GM18907 (cell line): Measurements from ENCODE around the gene TUB.

Source experiments
- ATAC-seq: cut with Tn5 transposase; IDR thresholded peaks from one replicate; pipeline ENCODE4 v1.9.1; 2021; ENCODE audit warnings: mild to moderate bottlenecking, moderate library complexity; ENCODE audit not compliant: unreplicated experiment

Gene TUB

DNA sequence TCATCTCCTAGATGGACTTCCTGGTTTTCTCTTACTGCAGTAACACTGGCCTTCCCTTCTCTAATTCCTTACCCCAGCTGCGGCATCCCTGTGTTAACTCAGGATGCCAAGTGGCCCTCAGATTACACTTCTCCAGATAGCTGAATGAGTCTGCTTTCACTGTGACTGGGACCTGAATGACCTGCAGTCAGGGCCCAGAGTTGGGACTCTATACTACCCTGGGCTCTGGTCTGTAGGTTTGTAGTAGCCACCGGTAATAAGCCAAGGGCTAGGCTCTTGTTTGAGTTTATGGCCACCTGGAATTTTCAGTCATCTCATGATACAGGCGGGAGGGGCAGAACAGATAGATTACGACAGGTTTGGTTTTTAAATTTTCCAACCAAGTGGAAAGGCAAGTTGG, 24.1 kb downstream of the TUB start:
- no peak for ATAC-seq

DNA sequence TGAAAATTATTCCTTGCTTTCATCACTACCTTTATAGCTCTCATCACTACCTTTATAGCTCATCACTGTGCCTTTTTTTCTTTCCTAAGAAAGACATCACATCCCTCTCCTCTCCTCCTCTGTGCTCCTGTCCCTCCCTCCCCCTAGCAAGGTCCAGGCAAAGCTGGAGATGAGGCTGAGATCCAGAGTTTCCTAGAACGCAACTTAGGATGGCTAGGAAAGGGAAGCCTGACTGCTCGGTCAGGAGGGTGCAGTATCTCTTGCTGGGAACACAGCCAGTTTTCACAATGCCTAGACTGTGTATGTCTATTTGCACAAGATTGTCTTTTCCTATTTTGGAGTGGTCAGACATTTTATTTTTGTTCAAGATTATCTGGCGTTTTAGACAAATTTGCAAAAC, 24.7 kb downstream of the TUB start:
- ATAC-seq = no peak

DNA sequence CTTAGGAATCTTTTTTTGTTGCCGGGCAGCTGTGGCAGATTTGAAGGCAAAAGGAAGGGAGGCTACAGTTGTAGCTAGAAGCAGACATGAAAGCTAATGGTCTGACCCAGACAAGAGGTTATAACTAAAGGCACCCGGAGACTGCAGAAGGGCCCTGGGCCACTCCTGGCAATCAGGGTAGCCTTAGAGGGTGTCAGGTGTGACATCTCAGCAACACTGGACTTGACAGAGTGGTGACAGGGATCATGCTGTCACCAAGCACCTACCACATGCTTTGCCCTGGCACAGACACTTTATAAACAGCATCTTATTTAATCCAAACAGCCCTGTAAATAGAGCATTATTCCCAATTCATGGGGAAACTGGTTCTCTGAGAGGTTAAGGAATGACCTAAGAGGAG, 25.7 kb downstream of the TUB start:
- ATAC-seq = no peak

- no peak for ATAC-seq
These were observed 26.6 kb downstream of the TUB start for GRCh38 chr11:8107642-8108041.

DNA sequence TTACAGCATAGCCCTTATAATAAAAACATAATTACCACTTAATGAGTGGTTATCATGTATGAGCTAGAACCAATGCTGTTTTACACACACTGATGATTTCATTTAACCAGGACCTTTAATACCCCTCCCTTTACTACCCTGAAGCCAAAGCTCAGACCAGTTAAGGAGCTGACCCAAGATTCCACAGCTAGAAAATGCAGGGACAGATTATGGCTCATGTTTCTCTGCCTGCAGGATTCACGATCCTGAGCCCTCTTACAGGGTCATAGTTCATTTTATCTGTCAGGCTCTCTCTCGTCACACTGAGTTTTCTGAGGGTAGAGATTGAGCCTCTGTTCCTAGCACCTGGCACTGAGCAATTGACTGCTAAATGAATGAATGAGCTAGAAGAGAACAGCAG, 27.4 kb downstream of the TUB start:
- ATAC-seq = no peak

GRCh38 chr11:8109675-8110074, 28.7 kb downstream of the TUB start:
- no peak for ATAC-seq

GRCh38 chr11:8110396-8110795, 29.4 kb downstream of the TUB start:
- ATAC-seq = no peak

DNA sequence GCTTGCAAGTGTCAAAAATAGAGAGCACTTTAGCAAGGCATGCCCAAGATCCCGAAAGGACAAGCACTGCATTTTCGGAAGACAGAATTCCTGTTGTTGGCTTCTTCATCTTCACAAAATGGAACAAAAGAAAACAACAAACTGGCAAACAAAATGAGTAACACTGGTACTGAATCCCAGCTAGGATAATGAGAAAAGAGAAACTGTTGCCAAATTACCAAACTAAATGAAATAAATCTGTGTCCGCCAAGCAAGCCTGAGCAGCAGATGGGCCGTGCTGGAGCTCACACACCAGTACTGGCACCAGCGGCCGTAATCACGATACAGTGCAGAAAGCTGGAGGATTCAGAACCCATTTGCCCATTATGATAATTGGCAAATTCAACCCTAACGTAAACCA, 30.6 kb downstream of the TUB start:
- ATAC-seq = no peak

- ATAC-seq = no peak
These were observed 41.3 kb downstream of the TUB start for GRCh38 chr11:8122173-8122764.

DNA sequence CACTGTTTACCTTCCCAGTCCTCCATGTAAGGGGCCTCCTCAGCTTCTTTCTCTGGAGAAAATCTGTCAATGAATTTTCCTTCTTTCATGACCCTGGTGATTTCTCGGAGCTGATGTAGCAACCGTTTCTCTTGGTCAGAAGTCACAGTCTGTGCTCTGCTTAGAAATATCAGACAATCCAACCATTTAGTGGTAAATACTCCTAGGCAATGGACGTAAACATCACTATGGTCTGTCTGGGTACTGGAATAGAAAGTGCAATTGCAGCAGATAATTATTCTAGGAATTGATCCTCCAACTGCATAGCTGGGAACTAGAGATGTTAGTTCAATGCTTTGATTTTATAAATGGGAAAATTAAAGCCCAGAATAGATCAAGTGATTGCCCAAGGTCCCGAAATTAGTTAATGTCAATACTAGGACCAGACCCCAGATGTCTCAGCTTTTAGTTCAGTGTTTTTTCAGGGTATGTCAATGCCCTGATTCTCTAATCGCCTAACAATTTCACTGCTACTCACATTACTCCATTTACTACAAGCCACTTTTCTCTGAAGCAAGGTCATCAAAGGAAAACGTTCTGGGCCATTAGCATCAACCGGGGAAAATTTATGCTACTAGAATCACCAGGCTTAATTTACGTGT, 45.8 kb downstream of the TUB start:
- ATAC-seq = no peak

GRCh38 chr11:8127447-8127846, 46.4 kb downstream of the TUB start:
- ATAC-seq = no peak

- no peak for ATAC-seq
These were observed 57.5 kb downstream of the TUB start for GRCh38 chr11:8138526-8138925.

DNA sequence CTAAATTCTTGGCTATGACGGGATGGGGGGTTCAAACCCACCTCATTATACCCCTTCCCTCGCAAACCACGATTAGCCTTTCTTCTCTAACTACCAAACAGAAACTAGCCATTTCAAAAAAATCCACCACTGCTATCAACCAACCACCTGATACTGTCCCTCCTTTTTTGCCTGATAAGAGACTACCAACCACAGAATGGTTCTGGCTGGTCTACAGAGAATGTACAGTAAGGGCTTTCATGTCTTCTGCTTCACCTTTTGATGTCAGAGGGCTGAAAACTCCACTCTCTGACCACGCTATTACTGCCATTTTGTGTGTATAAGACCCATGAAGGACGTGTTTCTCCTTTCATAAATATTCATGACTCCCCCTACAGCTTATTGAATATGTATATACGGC, 68.7 kb downstream of the TUB start:
- no peak for ATAC-seq
